ENCODE data around the gene PUS7L. TPM values are rescaled to one million over a fixed set of nuclear protein-coding genes. Genes with fewer than 3 reads are reported as not detected.

Gene PUS7L
- total RNA-seq, 1 experiment from 2014 or later = 15.3 TPM

DNA sequence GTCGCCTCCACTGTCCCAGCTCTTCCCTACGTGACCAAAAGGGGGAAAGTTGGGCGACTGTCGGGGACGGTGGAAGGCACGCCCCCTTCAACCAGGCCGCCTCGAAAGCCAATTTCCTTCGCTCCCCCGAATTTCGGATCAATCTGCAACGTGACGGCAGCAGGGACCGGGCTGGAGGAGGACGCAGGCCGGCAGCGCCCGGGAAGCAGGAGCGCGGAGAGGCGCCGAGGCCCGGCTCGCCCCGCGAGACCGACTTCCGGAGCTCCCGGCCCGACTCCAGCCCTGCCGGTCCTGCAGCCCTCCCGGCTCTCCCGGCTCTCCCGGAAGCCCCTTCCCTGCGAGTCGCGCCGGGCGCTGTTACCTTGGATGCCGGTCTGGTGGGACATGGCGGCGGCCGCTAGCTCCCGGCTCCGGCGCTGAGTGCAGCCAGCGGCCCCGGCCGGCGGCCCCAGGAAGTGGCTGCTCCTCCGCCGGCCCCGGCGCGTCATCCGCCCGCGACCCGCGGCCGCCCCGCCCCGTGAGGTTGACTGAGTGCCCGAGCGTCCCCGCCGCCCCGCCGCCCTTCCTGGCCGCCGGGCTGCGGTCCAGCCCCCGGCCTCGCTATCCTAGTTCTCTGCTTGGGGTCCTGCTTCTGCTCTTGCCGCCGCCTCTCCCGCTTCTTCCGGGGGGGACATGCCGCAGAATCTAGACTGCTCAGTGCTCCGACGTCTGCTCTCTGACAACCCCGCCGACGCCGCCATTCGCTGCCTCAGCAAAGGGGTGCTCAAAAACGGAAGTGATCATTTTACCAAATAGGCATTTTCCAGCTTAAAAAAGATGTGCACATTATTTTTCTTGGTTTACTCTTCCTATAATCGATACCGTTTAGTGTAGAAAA, 47.5 kb upstream of the PUS7L start, which contains the start of gene TWF1:
Gene TWF1, minus strand, starts transcription at position 458 of the 877 bp plus-strand sequence. Its CDS starts 72 bp downstream, at position 386.
- Histone ChIP-seq H3K27ac (ENCODE audit: low read depth, low read length) (peak within 1 kb of the TSS; percentile 76), H3K4me2 (ENCODE audit: low read length) (peak within 1 kb of the TSS; percentile 85), H3K4me1 (ENCODE audit: control insufficient read depth in 1 of 2, insufficient read depth in 2 of 2, low read length in 2 of 2) (peaks cover 9 to 15% of the 10 kb centered on the region in 2 experiments), H3K36me3 (ENCODE audit: control insufficient read depth in 1 of 2, insufficient read depth in 2 of 2, low read length in 2 of 2) (peaks cover 15 to 23% of the 10 kb centered on the region in 2 experiments), H3K9ac (ENCODE audit: low read length) (peak within 1 kb of the TSS; percentile 82), H3K79me2 (ENCODE audit: insufficient read depth, low read length) (peaks cover 46% of the 10 kb centered on the region), H2AFZ (ENCODE audit: low read depth, low read length, poor library complexity, severe bottlenecking) (no peak within 1 kb of the TSS), H3K9me3 (ENCODE audit: control insufficient read depth in 1 of 2, insufficient read depth in 1 of 2, low read depth in 1 of 2, low read length in 2 of 2) (no peaks in the 10 kb centered on the region), H3K9me2 (ENCODE audit: insufficient read depth) (no peaks in the 10 kb centered on the region), H4K20me1 (ENCODE audit: insufficient read depth) (no peaks in the 10 kb centered on the region), H3K4me3 (replicated peaks in 1 of 2; ENCODE audit: low read depth in 1 of 2, low read length in 2 of 2) (peak within 1 kb of the TSS; percentile 72 to 85), H3K27me3 (ENCODE audit: insufficient read depth, low read length) (no peaks in the 10 kb centered on the region)
- intact Hi-C loops (cut with micrococcal nuclease) = no loop called here
- ATAC-seq (peak; percentile 94), DNase-seq (ENCODE audit: low read depth, low spot score) (peak; percentile 27)
- CTCF ChIA-PET = interaction anchor here (1.0 to 2.0 kb wide), 2 partner anchors 10 to 76 kb away, joined by 4 to 6 read pairs; no protein-coding TSS in a partner anchor
- POLR2A ChIA-PET = interaction anchor here (1.1 to 1.4 kb wide), 3 partner anchors 10 to 14 kb away, joined by 3 to 6 read pairs (median 4); no protein-coding TSS in a partner anchor
- RAD21 ChIA-PET (ENCODE audit: low non-redundant PET in 1 of 2, low total read pairs in 2 of 2, uncharacterized antibody in 2 of 2, unreplicated experiment in 2 of 2) = interaction anchor here in 1 of 2 experiments (1.3 kb wide), 1 partner anchor 77 kb away, joined by 4 read pairs; no protein-coding TSS in a partner anchor
- no TSS peak for BruUV-seq (replicated peaks)
- peak; percentile 91 for TF ChIP-seq ZFX (IDR thresholded peaks at IDR 0.05)
- TF ChIP-seq CEBPB (IDR thresholded peaks at IDR 0.05; ENCODE audit: low read depth) = no peak
- TF ChIP-seq, protein P1, sequence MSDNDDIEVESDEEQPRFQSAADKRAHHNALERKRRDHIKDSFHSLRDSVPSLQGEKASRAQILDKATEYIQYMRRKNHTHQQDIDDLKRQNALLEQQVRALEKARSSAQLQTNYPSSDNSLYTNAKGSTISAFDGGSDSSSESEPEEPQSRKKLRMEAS (IDR thresholded peaks at IDR 0.05) = peak; percentile 16; the same call in 1 of the 2 replicates
- TF ChIP-seq, protein P2, sequence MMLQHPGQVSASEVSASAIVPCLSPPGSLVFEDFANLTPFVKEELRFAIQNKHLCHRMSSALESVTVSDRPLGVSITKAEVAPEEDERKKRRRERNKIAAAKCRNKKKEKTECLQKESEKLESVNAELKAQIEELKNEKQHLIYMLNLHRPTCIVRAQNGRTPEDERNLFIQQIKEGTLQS (IDR thresholded peaks at IDR 0.05) = no peak
- TF ChIP-seq SP1 (IDR thresholded peaks at IDR 0.05; ENCODE audit: low read depth) = peak; percentile 24; the same call in 1 of the 2 replicates
- TF ChIP-seq POLR2A (IDR thresholded peaks at IDR 0.05; ENCODE audit: borderline replicate concordance, extremely low read depth, insufficient read depth, insufficient read length) = peak; percentile 60
- TF ChIP-seq, protein P3, sequence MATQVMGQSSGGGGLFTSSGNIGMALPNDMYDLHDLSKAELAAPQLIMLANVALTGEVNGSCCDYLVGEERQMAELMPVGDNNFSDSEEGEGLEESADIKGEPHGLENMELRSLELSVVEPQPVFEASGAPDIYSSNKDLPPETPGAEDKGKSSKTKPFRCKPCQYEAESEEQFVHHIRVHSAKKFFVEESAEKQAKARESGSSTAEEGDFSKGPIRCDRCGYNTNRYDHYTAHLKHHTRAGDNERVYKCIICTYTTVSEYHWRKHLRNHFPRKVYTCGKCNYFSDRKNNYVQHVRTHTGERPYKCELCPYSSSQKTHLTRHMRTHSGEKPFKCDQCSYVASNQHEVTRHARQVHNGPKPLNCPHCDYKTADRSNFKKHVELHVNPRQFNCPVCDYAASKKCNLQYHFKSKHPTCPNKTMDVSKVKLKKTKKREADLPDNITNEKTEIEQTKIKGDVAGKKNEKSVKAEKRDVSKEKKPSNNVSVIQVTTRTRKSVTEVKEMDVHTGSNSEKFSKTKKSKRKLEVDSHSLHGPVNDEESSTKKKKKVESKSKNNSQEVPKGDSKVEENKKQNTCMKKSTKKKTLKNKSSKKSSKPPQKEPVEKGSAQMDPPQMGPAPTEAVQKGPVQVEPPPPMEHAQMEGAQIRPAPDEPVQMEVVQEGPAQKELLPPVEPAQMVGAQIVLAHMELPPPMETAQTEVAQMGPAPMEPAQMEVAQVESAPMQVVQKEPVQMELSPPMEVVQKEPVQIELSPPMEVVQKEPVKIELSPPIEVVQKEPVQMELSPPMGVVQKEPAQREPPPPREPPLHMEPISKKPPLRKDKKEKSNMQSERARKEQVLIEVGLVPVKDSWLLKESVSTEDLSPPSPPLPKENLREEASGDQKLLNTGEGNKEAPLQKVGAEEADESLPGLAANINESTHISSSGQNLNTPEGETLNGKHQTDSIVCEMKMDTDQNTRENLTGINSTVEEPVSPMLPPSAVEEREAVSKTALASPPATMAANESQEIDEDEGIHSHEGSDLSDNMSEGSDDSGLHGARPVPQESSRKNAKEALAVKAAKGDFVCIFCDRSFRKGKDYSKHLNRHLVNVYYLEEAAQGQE (IDR thresholded peaks at IDR 0.05; ENCODE audit: low read depth) = no peak
- TF ChIP-seq FOSL1 (IDR thresholded peaks at IDR 0.05; ENCODE audit: low read depth) = no peak
- TF ChIP-seq SRF (IDR thresholded peaks at IDR 0.05; ENCODE audit: low read depth) = peak; percentile 40; the same call in 1 of the 2 replicates
- TF ChIP-seq TCF7L2 (IDR thresholded peaks at IDR 0.05; ENCODE audit: borderline replicate concordance, extremely low read depth, insufficient read depth, insufficient read length) = no peak
- TF ChIP-seq ZNF274 (IDR thresholded peaks at IDR 0.05; ENCODE audit: low read depth, low read length) = no peak
- TF ChIP-seq POLR2AphosphoS5 (IDR thresholded peaks at IDR 0.05; ENCODE audit: low read depth, low read length) = peak; percentile 88
- no peak for TF ChIP-seq RAD21 (IDR thresholded peaks at IDR 0.05; ENCODE audit: low read depth)
- TF ChIP-seq EZH2phosphoT487 (IDR thresholded peaks at IDR 0.05; ENCODE audit: borderline replicate concordance) = no peak
- TF ChIP-seq EZH2 (IDR thresholded peaks at IDR 0.05) = no peak
- TF ChIP-seq, protein P4, sequence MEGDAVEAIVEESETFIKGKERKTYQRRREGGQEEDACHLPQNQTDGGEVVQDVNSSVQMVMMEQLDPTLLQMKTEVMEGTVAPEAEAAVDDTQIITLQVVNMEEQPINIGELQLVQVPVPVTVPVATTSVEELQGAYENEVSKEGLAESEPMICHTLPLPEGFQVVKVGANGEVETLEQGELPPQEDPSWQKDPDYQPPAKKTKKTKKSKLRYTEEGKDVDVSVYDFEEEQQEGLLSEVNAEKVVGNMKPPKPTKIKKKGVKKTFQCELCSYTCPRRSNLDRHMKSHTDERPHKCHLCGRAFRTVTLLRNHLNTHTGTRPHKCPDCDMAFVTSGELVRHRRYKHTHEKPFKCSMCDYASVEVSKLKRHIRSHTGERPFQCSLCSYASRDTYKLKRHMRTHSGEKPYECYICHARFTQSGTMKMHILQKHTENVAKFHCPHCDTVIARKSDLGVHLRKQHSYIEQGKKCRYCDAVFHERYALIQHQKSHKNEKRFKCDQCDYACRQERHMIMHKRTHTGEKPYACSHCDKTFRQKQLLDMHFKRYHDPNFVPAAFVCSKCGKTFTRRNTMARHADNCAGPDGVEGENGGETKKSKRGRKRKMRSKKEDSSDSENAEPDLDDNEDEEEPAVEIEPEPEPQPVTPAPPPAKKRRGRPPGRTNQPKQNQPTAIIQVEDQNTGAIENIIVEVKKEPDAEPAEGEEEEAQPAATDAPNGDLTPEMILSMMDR (IDR thresholded peaks at IDR 0.05 in 2 of 3, conservative IDR thresholded peaks at IDR 0.05 in 1 of 3; ENCODE audit: borderline replicate concordance in 1 of 3, insufficient read depth in 1 of 3, low read depth in 2 of 3, low read length in 2 of 3) = peak in 1 of 3 experiments; percentile 31; a peak in 2 of 6 replicates
- TF ChIP-seq YY1 (IDR thresholded peaks at IDR 0.05; ENCODE audit: extremely low read depth, insufficient replicate concordance, low read depth, low read length) = peak; percentile 58
- 0 out of 2 replicates have a peak, but pooled peaks have one; percentile 45 for TF ChIP-seq SIN3A (IDR thresholded peaks at IDR 0.05; ENCODE audit: low read depth)

Measured in HCT116 (cell line).